GM19395 (cell line): ENCODE data around the gene UBL7.

Experiments
- ATAC-seq: cut with Tn5 transposase; IDR thresholded peaks from one replicate; pipeline ENCODE4 v1.9.1; 2021; ENCODE audit warnings: mild to moderate bottlenecking, moderate library complexity; ENCODE audit not compliant: unreplicated experiment

UBL7 gene

DNA sequence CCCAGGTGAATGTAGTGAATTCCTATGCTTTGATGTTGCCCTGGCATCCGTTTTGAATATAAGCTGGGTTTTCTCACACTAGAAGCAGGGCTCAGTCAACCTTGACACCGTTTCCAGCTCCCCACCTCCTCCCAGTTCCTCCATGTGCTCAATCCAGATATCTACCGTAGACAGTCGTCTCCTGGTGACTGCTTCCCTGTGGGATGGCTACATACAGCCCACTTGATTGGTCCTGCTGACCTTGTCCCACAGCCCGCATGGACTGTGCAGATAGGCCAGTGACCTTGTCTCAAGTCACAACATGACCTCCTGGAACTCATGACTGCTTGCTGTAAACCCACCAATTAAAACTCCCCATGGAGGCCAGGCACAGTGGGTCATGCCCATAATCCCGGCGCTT is 35.3 kb downstream of the UBL7 start:
- ATAC-seq = no peak

DNA sequence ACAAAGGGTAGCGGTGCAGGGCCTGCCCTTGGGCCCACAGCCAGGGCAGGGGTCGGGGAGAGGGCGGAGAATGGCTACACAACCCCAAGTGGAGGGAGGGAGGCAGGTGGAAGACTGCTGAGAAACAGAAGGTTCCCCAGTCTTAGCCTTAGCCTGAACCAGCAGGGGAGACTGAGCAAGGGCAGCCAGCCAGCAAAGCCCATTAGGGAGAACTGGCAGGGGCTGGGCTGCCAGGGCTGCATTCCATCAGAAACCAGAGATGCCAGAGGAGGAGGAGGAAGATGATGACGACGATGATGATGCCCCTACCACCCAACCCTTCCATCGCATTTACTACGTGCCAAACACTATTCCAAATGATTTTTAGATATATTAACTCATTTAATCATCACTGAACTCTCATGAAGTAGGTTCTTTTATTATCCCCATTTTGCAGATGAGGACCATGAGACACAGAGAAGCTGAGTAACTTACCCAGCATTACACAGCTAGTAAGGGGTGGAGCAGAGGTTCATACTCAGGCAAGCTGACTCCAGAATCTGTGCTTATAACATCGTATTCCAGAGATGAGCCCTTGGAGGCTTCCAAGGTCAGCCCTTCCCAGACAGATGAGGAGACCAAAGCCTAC is 35.9 kb downstream of the UBL7 start:
- ATAC-seq = no peak

DNA sequence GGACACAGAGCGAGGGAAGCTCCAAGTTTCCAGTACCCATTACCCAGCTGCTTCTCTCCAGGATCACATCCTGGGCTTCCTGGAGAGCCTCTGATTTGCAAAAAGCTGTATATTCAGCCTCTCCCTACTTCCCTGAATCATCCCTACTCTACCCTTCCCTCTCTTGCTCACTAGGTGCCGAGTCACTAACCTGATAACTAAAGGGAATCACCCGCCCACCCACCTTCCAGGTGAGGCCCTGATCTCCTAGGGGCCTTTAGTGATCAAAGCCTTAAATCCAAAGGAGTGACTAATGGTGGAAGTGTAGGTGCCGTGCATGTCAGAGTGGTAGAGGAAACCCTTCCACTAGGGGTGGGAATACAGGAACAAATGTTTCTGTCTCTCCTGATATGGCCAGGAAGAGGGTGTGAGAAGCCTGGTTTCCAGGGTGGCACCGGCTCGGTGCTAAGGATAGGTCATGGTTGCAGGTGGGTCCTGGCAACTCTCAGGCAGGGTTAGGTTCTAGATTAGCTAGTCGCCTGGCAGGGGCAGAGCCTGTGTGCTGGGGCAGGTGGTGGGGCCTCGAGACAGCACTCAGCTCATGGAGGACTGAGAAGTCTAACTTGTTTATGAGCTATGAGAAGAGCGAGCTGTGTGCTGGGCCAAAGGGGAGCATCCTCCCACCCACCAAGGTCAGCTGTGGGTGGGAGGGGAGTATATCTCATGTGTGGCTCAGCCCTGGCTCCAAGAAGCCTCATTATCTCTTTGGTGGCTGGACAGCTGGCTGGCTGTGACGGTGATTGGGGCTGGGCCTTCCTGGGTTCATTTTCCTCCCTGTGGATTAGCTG is 37.3 kb downstream of the UBL7 start:
- no peak for ATAC-seq

DNA sequence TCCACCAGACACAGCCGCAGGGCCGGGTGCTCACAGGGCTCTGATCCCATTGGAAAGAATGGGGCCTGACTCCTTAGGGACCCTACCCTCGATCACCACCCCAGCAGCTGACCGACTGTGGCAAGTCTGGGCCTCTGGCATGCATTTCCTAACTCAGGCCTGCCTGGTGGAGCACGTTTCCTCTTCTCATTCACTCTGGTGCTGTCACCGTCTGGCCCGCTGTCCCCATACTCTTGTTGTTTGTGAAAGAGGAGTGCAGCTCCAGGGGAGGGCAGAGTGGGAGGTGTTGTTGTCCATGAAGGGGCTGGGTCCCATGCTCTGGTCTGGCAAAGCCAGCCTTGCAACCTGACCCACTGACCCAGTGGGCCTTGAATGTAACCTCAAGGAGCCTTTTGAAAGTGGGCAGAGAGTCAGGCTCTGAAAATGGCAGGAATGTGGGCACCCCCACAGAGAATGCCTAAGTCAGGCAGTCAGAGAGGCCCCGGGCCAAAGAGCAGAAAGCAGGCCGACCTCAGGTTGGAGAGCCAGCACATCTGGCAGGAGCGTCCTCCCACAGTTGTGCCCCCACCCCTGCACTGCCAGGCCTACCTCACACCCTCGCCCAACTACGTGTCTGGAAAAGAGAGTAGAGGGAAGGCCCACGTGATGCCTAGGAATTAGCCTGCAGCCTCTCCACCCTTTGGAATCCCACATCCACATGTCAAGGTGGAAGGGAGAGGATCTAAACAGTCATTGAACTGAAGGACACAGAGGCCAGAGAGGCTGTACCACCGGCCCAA is 38.1 kb downstream of the UBL7 start:
- ATAC-seq = no peak

DNA sequence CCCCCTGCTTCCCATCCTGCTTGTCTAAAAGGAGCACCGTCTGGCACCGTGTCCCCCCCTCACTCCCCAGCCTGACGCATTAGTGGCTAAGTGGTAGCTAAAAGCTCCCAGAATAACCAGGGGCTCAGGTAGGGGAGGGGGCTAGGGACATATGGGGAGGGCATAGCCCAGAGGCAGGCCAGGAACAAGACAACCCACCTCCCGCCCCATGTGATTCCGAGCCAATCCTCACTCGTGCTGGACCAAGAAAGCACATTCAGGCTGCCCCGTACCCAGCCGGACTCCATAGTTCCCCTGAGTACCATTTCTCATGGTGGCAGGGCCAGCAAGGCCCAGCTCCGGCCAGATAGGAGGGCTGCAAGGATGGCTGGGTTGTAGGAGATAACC is 38.7 kb downstream of the UBL7 start:
- ATAC-seq = no peak

DNA sequence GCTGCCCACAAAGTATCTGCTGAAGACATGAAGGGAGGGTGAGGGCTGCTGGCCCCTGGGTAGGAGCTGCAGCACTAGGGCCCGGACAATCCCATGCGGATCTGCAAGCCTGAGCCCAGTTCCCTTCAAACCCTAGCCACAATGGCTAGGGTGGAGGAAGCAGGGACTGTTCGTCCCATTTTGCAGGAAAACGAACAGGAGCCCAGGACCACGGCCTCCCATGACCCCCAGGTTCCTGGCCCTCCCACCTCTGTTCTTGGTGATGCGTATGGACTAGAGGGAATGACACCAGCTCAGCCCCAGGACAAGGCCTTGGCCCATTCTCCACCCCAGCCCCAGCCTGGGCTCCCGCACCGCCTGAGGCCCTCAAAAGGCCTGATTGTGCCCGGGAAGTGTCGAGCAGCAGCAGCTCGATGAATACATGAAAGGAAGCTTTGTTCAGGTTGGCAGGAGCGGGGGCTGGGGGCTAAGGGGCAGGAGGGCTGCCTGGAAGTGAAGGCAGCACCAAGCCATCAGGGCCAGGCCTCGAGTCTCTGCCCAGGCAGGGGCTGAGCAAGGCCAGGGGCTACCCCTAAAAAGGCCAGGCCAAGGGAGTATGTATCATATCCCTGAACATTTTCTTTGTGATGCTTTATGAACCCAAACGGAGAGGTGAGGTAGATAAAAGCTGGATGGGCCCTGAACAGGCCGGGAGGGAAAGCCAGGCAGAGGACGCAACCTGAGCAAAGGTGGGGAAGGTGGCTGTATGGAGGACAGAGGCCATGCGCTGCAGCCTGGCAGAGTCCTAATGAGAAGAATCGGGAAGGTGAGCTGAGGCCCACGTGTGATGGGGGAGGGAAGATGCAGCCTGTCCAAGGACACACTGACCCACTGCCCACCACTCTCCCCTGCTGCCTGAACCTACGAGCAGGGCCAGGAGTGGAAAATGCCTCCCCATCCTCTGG is 39.4 kb downstream of the UBL7 start:
- ATAC-seq = no peak

DNA sequence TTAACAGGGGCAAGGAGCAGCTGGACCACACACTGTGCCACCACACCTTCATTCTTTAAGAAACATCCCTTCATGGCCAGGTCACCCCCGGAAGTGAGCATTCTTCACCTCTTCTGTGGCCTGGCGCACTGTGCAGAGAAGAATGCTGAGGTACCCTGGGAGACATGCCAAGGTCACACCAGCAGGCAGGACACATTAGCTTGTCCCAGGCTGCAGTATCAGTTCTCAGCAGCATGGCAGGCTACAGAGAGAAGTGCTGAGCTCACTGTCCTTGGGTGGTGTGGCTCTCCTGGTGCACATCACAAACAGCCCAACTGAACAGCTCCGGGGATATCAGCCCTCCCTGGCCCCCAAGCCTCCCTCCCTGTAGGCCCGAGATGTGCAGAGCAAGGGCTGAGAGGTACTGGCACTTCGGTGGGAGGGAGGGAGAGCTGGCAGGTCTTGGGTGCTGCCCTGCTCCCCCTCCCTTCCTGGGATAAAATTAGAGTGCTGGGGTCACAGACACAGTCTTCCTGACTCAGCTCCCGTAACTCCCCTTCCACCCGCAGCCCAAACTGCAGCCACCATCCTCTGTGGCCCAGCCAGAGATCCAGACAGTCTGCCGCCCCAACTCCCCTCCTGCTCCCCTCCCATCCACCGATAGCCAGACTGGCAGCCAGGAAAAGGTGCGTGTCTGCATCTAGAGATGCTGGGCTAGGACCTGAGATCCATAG is 40.6 kb downstream of the UBL7 start:
- ATAC-seq = no peak

DNA sequence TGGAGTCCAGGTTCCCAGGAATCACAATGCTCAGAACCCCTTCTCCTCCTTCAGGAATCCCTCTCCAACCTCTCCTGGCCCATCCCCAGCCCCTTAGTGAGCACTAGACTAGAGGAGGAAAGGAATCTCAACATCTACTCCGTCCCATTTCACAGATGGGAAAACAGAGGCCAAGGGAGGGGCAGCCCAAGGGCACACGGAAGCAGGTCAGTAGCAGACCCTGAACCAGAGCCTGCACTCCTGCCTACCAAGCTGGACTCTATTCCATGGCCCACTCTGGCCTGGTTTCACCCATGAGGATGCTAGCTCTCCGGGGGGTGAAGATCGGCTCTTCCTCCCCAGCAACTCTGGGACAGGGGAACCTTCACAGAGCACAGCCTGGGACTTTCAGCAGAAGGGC is 41.5 kb downstream of the UBL7 start:
- no peak for ATAC-seq

DNA sequence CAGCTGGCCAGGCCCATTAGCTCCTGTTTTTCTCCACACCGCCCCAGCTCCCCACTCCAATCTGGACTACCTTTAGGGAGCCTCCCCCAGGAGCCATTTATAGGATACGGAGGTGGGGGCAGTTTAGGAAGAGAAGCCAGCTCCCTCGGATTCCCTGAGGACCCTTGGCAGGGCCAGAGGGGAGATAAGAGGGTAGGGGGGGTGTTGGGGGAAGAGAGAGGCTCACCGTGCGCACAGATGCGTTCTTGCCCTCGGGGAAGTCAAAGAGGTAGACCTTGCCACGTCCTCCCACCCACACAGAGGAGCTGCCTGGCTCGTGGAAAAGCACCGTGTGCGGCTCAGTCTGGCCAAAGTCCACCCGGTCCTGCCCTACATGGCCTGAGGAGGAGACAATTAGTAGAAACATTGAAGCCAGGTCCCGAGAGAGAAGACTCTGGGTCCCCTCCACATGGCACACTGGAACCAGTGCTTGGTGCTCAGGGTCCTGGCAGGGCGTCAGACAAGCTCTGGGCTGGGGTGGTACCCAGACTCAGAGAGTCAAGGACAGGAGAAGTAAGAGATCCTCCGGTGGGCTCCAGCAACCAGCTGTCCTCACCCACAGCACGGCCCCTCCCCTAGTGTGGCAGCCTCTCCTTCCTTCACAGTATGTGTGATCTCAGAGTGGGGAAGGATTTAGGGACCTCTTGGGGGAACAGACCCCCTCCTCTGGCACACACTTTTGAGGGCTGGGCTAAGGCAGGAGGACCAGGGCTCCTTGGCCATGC is 42.2 kb downstream of the UBL7 start:
- ATAC-seq = no peak

DNA sequence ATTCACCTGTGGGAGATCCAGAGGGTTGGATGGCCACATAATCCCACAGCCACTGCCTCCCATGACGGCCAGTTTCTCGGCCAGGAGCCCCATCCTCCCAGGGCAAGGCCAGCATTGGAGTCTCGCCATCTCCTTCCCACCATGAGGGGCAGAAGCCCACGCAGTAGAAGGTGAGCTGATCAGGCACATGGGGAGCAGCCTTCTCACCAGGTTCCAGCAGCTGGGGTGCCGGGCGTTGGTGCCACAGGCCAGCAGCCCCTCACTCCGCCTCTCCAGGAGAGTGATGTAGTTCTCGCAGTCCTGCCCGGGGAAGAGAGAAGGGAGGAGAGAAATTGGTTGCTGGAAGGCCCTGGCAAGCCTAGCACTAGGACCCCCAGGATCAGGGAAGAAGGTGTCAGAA is 43.3 kb downstream of the UBL7 start:
- no peak for ATAC-seq

DNA sequence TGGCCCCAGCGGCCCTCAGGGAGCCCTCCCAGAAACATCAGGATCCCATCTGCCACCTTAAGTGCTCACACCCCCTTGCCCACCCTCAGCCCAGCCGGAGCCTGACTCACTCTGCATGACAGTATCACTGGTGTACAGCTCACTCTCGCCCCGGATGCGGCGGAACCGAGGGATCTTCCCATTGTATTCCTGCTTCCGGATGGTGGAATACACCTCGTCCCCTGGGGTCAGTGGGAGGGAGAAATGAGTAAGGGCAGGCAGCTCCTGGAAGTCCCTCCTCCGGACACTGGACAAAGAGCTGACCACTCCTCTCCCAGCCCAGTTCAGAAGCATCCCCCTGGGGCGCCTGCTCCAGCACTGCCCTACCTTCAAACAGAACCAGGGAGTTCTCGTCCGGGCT is 43.7 kb downstream of the UBL7 start:
- no peak for ATAC-seq

DNA sequence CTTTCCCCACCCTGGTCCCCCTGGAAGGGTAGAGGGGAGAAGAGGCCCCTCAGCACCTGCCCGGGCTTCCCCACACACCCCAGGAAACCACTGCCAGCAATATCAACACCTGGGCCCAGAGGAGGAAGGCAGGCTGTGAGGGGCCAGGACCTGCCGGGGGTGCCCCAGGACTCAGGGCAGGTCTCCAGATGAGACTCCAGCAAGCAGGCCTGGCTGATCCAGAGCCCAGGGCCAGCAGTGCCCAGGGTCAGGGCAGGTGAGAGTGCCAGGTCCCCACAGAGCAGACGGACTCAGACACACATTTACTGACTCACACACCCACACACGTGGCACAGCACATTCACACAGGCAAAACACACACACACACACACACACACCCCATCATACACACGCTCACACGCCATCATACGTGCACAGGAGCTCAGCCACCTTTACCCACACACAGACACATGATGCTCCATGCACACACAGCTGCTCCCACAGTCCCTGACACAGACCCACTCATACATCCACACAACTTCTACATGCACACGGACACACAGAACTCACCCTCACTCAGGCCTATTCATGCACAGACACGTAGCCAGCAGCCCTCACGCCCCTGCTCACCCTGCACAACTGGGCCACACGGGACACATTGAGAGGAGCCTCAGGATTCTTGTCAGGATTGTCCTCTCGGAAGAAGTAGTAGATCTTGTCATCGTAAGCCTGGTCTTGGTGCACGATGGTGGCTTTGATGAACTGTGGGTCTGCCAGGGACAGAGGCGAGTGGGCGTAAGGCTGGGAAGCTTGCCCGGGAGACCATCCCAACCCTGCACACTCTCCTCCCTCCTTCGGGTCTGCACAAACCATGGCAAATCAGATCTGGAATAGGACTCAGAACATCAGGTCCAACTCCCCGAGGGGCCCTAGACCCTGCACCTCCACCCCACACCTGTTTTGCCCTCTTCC is 44.7 kb downstream of the UBL7 start:
- ATAC-seq = no peak

DNA sequence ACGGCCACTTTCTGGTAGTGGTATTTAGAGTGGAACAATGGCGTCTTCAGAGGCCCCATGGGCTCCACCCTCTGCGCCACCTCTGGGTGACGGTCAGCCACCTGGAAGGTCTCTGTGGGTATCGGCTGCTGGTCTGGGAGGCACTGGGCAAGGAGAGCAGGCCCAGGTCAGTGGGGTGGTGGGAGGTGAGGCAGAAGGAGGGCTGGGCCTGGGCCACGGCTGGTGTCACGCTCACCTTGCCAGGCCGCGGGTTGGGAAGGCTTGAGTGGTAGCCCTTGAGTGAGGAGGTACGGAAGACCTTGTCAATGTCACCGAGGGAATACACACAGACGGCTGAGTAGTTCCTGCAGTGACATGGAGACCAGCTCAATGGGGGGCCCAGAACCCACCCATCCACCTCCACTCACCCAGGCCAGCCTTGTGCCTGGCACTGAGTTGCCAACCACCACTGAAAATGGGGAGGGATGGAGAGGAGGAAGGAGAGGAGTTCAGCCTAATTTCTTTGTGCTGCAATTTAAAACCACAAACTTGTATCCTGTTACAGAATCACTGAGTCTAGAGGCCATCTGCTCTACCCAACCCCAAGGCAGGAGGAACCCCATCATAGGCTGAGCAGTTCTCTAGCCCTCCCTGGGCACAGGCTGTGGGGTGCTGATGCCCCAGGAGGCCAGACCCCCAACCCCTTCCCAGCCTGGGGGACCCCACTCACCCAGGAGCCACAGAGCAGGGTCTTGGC is 46.2 kb downstream of the UBL7 start:
- ATAC-seq = no peak

DNA sequence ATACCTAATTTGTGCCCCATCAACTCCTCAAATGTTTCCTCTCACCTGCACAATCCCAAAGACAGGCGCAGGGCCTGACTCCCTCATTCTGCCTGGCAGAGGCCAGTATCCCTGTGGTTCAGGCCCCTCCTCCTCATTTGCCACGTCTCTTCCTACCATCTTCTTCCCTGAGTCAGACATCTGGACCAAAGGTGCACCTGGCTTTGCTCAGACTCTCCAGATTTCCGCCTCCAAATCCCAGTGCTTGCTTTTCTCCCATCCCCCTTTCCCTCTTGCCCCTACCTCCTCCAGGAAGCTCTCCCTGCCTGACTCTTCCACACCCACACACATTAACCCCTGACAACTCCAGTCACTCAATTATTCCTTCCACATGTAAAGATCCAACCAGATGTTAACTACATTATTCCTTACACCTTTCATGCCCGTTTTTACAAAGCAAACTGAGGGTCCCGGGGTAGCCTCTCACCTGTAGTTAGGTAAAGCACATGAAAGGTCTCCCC is 46.8 kb downstream of the UBL7 start:
- ATAC-seq = no peak

DNA sequence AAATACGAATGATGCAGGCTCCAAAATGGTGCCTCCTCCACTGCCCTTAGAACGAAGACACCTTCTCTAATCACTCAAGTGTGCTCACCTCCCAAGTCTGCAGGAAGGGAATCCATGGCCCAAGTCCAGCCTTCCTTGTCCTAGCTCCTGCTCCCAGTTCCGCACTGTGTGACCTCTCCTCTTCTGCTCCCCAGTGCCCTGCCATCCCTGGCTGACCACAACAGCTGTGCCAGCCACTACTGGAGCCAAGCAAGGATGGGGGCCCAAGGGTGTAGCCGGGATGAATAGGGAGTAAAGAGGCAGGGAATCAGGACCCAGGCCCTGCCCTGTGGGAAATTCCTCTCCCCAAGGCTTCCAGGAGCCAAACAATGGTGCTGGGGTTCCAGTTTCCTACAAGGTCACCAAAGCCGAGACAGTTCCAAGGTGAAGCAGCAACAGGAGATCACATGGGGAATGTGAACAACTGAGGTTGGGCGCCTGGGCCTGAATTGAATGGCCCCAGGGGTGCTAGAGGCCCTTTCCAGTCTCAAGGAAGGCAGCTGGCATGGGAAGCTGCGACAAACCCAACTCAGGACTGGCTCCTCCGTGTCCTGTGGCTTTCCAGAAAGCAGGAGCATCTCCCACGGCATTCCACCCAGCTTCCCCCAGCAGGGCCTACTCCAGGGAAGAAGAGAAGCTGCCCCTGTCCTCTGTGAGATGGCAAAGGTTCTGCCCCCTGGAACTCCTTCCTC is 47.4 kb downstream of the UBL7 start:
- ATAC-seq = no peak

DNA sequence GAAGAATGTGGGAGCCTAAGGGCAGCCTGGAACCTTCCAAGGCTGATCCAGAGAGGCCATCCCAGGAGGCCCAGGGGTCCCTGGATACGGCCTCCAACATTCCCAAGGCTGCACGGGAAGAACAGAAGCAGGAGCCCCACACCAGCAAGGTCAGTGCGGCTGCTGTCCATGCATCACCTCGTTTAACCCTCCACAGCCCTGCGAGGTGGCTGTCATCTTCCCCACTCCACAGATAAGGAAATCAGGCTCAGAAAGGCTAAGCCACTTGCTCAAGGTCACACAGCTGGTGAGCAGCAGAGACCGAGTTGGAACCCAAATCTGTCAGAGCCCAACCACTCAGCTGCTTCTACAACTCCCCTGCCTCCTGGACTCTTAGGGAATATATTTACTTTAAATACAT is 48.8 kb downstream of the UBL7 start:
- ATAC-seq = no peak

DNA sequence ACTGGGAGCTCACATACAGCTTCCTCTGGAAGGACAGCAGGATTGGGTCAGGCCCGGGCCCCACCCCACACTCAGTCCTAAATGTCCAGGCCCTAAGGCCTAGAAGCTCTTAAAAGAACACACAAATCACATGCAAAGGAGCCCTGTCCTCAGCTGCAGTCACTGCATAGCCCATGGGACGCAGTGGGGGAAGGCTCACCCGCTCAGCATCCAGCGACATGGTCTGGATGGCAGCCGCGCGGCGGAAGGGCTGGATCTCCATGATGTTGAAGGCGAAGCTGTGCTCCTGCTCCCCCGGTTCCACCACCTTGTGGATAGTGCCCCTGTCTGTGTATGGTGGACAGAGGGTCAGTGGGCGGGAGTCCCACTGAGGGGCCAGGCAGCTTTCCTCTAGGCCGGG is 49.3 kb downstream of the UBL7 start:
- no peak for ATAC-seq
